ENCODE results near the gene ILK. TPM values are rescaled to one million over a fixed set of nuclear protein-coding genes. Genes with fewer than 3 reads are reported as not detected.

ILK gene
- total RNA-seq, 2 donors from 2014 or later, result 91.8 to 142 TPM

GRCh38 chr11:6567371-6567745, 36.2 kb upstream of the ILK start:
- Mint-ChIP-seq H3K27me3 (no peaks in the 10 kb centered on the region), H3K4me3 (no peak overlapping the region), H3K36me3 (peaks cover under 1% of the 10 kb centered on the region), H3K9me3 (no peaks in the 10 kb centered on the region), H3K4me1 (ENCODE audit: low read depth in 2 of 2) (peaks cover 0 to 3% of the 10 kb centered on the region in 2 donors), H3K27ac (no peak overlapping the region)
- no peak for DNase-seq (ENCODE audit: low spot score)
- ATAC-seq, result no peak

GRCh38 chr11:6568191-6568918, 35.2 kb upstream of the ILK start:
- Mint-ChIP-seq H3K27ac (no peak overlapping the region), H3K27me3 (no peaks in the 10 kb centered on the region), H3K36me3 (peaks cover 6% of the 10 kb centered on the region), H3K4me1 (ENCODE audit: low read depth in 2 of 2) (peaks cover 0 to 3% of the 10 kb centered on the region in 2 donors), H3K4me3 (no peak overlapping the region), H3K9me3 (no peaks in the 10 kb centered on the region)
- DNase-seq (ENCODE audit: low spot score) (no peak), ATAC-seq (no peak)

- Mint-ChIP-seq H3K27me3 (no peaks in the 10 kb centered on the region), H3K27ac (no peak overlapping the region), H3K36me3 (peaks cover 11% of the 10 kb centered on the region), H3K9me3 (no peaks in the 10 kb centered on the region), H3K4me3 (no peak overlapping the region), H3K4me1 (ENCODE audit: low read depth in 2 of 2) (peaks cover 0 to 3% of the 10 kb centered on the region in 2 donors)
- DNase-seq (ENCODE audit: low spot score), result no peak
- ATAC-seq, result no peak
Observed at GRCh38 chr11:6569706-6570105, 33.9 kb upstream of the ILK start.

- Mint-ChIP-seq H3K27ac (no peak overlapping the region), H3K27me3 (no peaks in the 10 kb centered on the region), H3K4me1 (ENCODE audit: low read depth in 2 of 2) (peaks cover 0 to 3% of the 10 kb centered on the region in 2 donors), H3K4me3 (no peak overlapping the region), H3K36me3 (peaks cover 11% of the 10 kb centered on the region), H3K9me3 (no peaks in the 10 kb centered on the region)
- no peak for DNase-seq (ENCODE audit: low spot score)
- ATAC-seq, result no peak
Observed at GRCh38 chr11:6570691-6571427, 32.7 kb upstream of the ILK start.

- Mint-ChIP-seq H3K27ac (no peak overlapping the region), H3K36me3 (peaks cover 11% of the 10 kb centered on the region), H3K9me3 (no peaks in the 10 kb centered on the region), H3K4me1 (ENCODE audit: low read depth in 2 of 2) (peaks cover 0 to 3% of the 10 kb centered on the region in 2 donors), H3K4me3 (no peak overlapping the region), H3K27me3 (no peaks in the 10 kb centered on the region)
- ATAC-seq (no peak), DNase-seq (ENCODE audit: low spot score) (no peak)
Observed at GRCh38 chr11:6571434-6572008, 32.1 kb upstream of the ILK start.

- no peaks in the 10 kb centered on the region for H3K27me3 Mint-ChIP-seq
- peaks cover 0 to 3% of the 10 kb centered on the region in 2 donors for H3K4me1 Mint-ChIP-seq (ENCODE audit: low read depth in 2 of 2)
- H3K4me3 Mint-ChIP-seq, result no peak overlapping the region
Observed at GRCh38 chr11:6572215-6572614, 31.4 kb upstream of the ILK start.

GRCh38 chr11:6574816-6575715, 28.5 kb upstream of the ILK start:
- Mint-ChIP-seq H3K4me1 (ENCODE audit: low read depth in 2 of 2) (no peaks in the 10 kb centered on the region), H3K4me3 (no peak overlapping the region), H3K9me3 (no peaks in the 10 kb centered on the region), H3K27ac (no peak overlapping the region), H3K36me3 (peaks cover 11% of the 10 kb centered on the region), H3K27me3 (no peaks in the 10 kb centered on the region)
- DNase-seq (ENCODE audit: low spot score), result no peak
- no peak for ATAC-seq

More at GRCh38 chr11:6572215-6572614, 31.4 kb upstream of the ILK start:
- H3K27ac Mint-ChIP-seq, result no peak overlapping the region
- ATAC-seq, result no peak
- no peak for DNase-seq (ENCODE audit: low spot score)
- peaks cover 11% of the 10 kb centered on the region for H3K36me3 Mint-ChIP-seq
- H3K9me3 Mint-ChIP-seq, result no peaks in the 10 kb centered on the region

GRCh38 chr11:6576471-6577373, 26.9 kb upstream of the ILK start:
- Mint-ChIP-seq H3K27ac (no peak overlapping the region), H3K9me3 (no peaks in the 10 kb centered on the region)

GRCh38 chr11:6578134-6578533, 25.4 kb upstream of the ILK start:
- DNase-seq (ENCODE audit: low spot score) (no peak), ATAC-seq (no peak)
- Mint-ChIP-seq H3K4me3 (no peak overlapping the region), H3K9me3 (peaks cover 4% of the 10 kb centered on the region), H3K4me1 (ENCODE audit: low read depth in 2 of 2) (no peaks in the 10 kb centered on the region), H3K27me3 (no peaks in the 10 kb centered on the region), H3K36me3 (peaks cover 23% of the 10 kb centered on the region), H3K27ac (no peak overlapping the region)

More at GRCh38 chr11:6576471-6577373, 26.9 kb upstream of the ILK start:
- no peaks in the 10 kb centered on the region for H3K27me3 Mint-ChIP-seq
- DNase-seq (ENCODE audit: low spot score) (no peak), ATAC-seq (no peak)
- no peak overlapping the region for H3K4me3 Mint-ChIP-seq
- no peaks in the 10 kb centered on the region for H3K4me1 Mint-ChIP-seq (ENCODE audit: low read depth in 2 of 2)
- H3K36me3 Mint-ChIP-seq, result peaks cover 18% of the 10 kb centered on the region

- H3K27ac Mint-ChIP-seq, result no peak overlapping the region
- DNase-seq (ENCODE audit: low spot score) (no peak), ATAC-seq (no peak)
- no peaks in the 10 kb centered on the region for H3K27me3 Mint-ChIP-seq
- H3K9me3 Mint-ChIP-seq, result peaks cover 12% of the 10 kb centered on the region
- H3K36me3 Mint-ChIP-seq, result peaks cover 34% of the 10 kb centered on the region
- H3K4me1 Mint-ChIP-seq (ENCODE audit: low read depth in 2 of 2), result no peaks in the 10 kb centered on the region
- no peak overlapping the region for H3K4me3 Mint-ChIP-seq
Observed at GRCh38 chr11:6579681-6580080, 23.9 kb upstream of the ILK start.

GRCh38 chr11:6583584-6583983, 20.0 kb upstream of the ILK start:
- Mint-ChIP-seq H3K27ac (no peak overlapping the region), H3K36me3 (peaks cover 37% of the 10 kb centered on the region), H3K9me3 (peaks cover 12% of the 10 kb centered on the region), H3K4me3 (no peak overlapping the region), H3K4me1 (ENCODE audit: low read depth in 2 of 2) (peaks cover 0 to 2% of the 10 kb centered on the region in 2 donors), H3K27me3 (no peaks in the 10 kb centered on the region)
- ATAC-seq, result no peak
- no peak for DNase-seq (ENCODE audit: low spot score)

GRCh38 chr11:6584528-6584927, 19.0 kb upstream of the ILK start:
- Mint-ChIP-seq H3K4me1 (ENCODE audit: low read depth in 2 of 2) (peaks cover 0 to 2% of the 10 kb centered on the region in 2 donors), H3K27me3 (no peaks in the 10 kb centered on the region), H3K4me3 (no peak overlapping the region), H3K36me3 (peaks cover 37% of the 10 kb centered on the region), H3K27ac (no peak overlapping the region), H3K9me3 (peaks cover 12% of the 10 kb centered on the region)
- DNase-seq (ENCODE audit: low spot score) (no peak), ATAC-seq (no peak)
